K562 (cell line): ENCODE measurements around the gene EWSR1. TPM values are rescaled to one million over a fixed set of nuclear protein-coding genes. Genes with fewer than 3 reads are reported as not detected.

Experiments
- ATAC-seq: fragments of 200-7000 bp; cut with Tn5 transposase; 3 replicates; pipeline ENCODE4 v1.9.1; 2020; ENCODE audit warnings: moderate library complexity
- BruUV-seq: library from RNA; stranded (reverse); fragments of 400-500 nt; replicated peaks from 2 replicates; lab custom pipeline; 2021; lab: Mats Ljungman, UMichigan
- CTCF ChIA-PET: fragments of 300-600 bp; formaldehyde crosslinking; extraction: SDS; loops from one replicate; lab custom pipeline; 2021; ENCODE audit warnings: low intra/inter-chr PET ratio; lab: Yijun Ruan, JAX
- POLR2A ChIA-PET: fragments of 300-600, 350-650 bp; sonication (Branson Sonifier 250); formaldehyde crosslinking; extraction: SDS; loops from one replicate; lab custom pipeline; 2021; ENCODE audit warnings: antibody characterized with exemption, inconsistent platforms; lab: Yijun Ruan, JAX
- DNase-seq, 4 experiments: peaks; one replicate each; pipeline versions ENCODE4 v3.0.0 to v3.0.0-alpha.2; 2011 to 2018; ENCODE audit warnings: low spot score in 3 of 4, mixed read lengths in 3 of 4; ENCODE audit errors: extremely low read depth in 1 of 4
- FAIRE-seq: peaks from 2 replicates; lab custom pipeline; 2011; peaks lifted over from hg19 to GRCh38; lab: Jason Lieb, UNC
- H2AFZ ChIP-seq: 2 replicates; pipeline ENCODE4 v1.6.0; 2011; ENCODE audit warnings: low read depth, low read length, control low read depth, inconsistent platforms
- H3K27ac ChIP-seq: fragments of 200-600 bp; 3 replicates; pipeline ENCODE4 v1.8.0; 2011; ENCODE audit warnings: low read depth, mild to moderate bottlenecking, control low read depth, inconsistent platforms, low read length, moderate library complexity, mixed read lengths; ENCODE audit errors: extremely low read depth
- H3K27me3 ChIP-seq, 2 experiments: fragments of 300-600 bp in 1 of 2; 2 replicates in 1 of 2; 3 replicates in 1 of 2; pipeline versions ENCODE4 v1.6.0 to v1.8.0; 2011; ENCODE audit warnings: inconsistent platforms in 2 of 2, low read length in 2 of 2, mild to moderate bottlenecking in 1 of 2, mixed read lengths in 1 of 2, moderate library complexity in 1 of 2; ENCODE audit not compliant: control insufficient read depth in 2 of 2, insufficient read depth in 2 of 2
- H3K36me3 ChIP-seq: fragments of 300-600 bp; 3 replicates; pipeline ENCODE4 v1.8.0; 2011; ENCODE audit warnings: mild to moderate bottlenecking, low read length, inconsistent platforms; ENCODE audit not compliant: control insufficient read depth, insufficient read depth
- H3K4me1 ChIP-seq, 2 experiments: fragments of 200-600 bp in 1 of 2; replicated peaks in 1 of 2; 2 replicates in 1 of 2; 3 replicates in 1 of 2; pipeline versions ENCODE4 v1.5.1 to v1.8.0; 2011; ENCODE audit warnings: inconsistent platforms in 2 of 2, low read length in 2 of 2, mild to moderate bottlenecking in 1 of 2, mixed read lengths in 1 of 2, moderate library complexity in 1 of 2; ENCODE audit not compliant: control insufficient read depth in 2 of 2, insufficient read depth in 2 of 2
- H3K4me2 ChIP-seq: 2 replicates; pipeline ENCODE4 v1.6.1; 2011; ENCODE audit warnings: low read length, control low read depth, inconsistent platforms, mixed read lengths; ENCODE audit not compliant: insufficient read depth
- H3K4me3 ChIP-seq: fragments of 200-600 bp; sonication (generic), shearing (Covaris generic); 2 replicates; pipeline ENCODE4 v1.5.1; 2016; ENCODE audit warnings: control low read depth, inconsistent platforms
- H3K79me2 ChIP-seq: fragments of 200-600 bp; 3 replicates; pipeline ENCODE4 v1.8.0; 2011; ENCODE audit warnings: low read length, inconsistent platforms; ENCODE audit not compliant: control insufficient read depth, insufficient read depth
- H3K9ac ChIP-seq, 2 experiments: 2 replicates each; pipeline versions ENCODE4 v1.6.0 to v1.6.1; 2011; ENCODE audit warnings: low read depth in 2 of 2, low read length in 2 of 2, control low read depth in 1 of 2, inconsistent platforms in 1 of 2, mild to moderate bottlenecking in 1 of 2, mixed read lengths in 1 of 2; ENCODE audit not compliant: insufficient read depth in 1 of 2
- H3K9me1 ChIP-seq: one replicate; pipeline ENCODE4 v1.6.0; 2011; ENCODE audit warnings: inconsistent platforms, mild to moderate bottlenecking, low read length, moderate library complexity; ENCODE audit not compliant: control insufficient read depth, insufficient read depth
- H3K9me3 ChIP-seq: replicated peaks from 2 replicates; pipeline ENCODE4 v1.5.1; 2011; ENCODE audit warnings: low read depth, low read length, inconsistent platforms; ENCODE audit not compliant: control insufficient read depth, insufficient read depth
- H4K20me1 ChIP-seq: replicated peaks from 2 replicates; pipeline ENCODE4 v1.6.1; 2011; ENCODE audit warnings: low read length, inconsistent platforms, mixed read lengths; ENCODE audit not compliant: control insufficient read depth, insufficient read depth
- CBFA2T2 ChIP-seq: fragments of 450-650 bp; conservative IDR thresholded peaks from 2 replicates; pipeline ENCODE4 v1.6.1; 2017; ENCODE audit warnings: mild to moderate bottlenecking
- LEF1 ChIP-seq: fragments of 450-650 bp; IDR thresholded peaks from 2 replicates; pipeline ENCODE4 v1.6.1; 2016; ENCODE audit warnings: mild to moderate bottlenecking
- MTA2 ChIP-seq: fragments of 450-650 bp; IDR thresholded peaks from 2 replicates; pipeline ENCODE4 v1.6.1; 2016; ENCODE audit warnings: low read depth
- SAFB2 ChIP-seq: fragments of 200-400 bp; formaldehyde crosslinking; IDR thresholded peaks from 2 replicates; pipeline ENCODE4 v1.6.1; 2018; ENCODE audit warnings: borderline replicate concordance, low read length, low read depth, moderate library complexity; ENCODE audit not compliant: severe bottlenecking
- ZFP1 ChIP-seq: fragments of 450-650 bp; formaldehyde crosslinking; IDR thresholded peaks from 2 replicates; pipeline ENCODE4 v1.4.0; 2020; ENCODE audit warnings: mild to moderate bottlenecking, mixed read lengths
- ZNF696 ChIP-seq: fragments of 250-450 bp; sonication (Bioruptor Pico); conservative IDR thresholded peaks from 2 replicates; pipeline ENCODE4 v1.4.0; 2020; ENCODE audit warnings: mild to moderate bottlenecking, moderate library complexity
- WGBS: fragments of 100-300 bp; shearing (Covaris generic); methylation state at CpG from one replicate; pipeline ENCODE4 v1.1.6; 2016; ENCODE audit warnings: low coverage, mixed read lengths; ENCODE audit not compliant: insufficient coverage; ENCODE audit errors: missing lambda C conversion rate; 5-methylcytosine and 5-hydroxymethylcytosine counted together
- in situ Hi-C: fragments of 300-500 bp; cut with MboI; formaldehyde crosslinking; loops from 4 replicates; pipeline ENCODE4 v1.15.0; 2018; ENCODE audit warnings: inconsistent platforms, mixed read lengths
- intact Hi-C: fragments of 100-400 bp; cut with micrococcal nuclease; formaldehyde crosslinking; loops from 2 replicates; pipeline ENCODE4 v1.14.2; 2022
- polyA plus RNA-seq, 8 experiments: library from polyadenylated mRNA; depleted of rRNA in 4 of 8; stranded (reverse) in 5 of 8; unstranded in 3 of 8; fragments of >200 nt; fragmentation: Nextera tagmentation in 2 of 8; fragmentation: Illumina TruSeq in 1 of 8; extraction: Ambion mirVana in 2 of 8; extraction: Trizol in 1 of 8; gene quantifications; 2 replicates each; pipeline versions ENCODE4 v1.2.1 to v1.2.3, GENCODE V29; 2011 to 2014; ENCODE audit warnings: inconsistent platforms in 1 of 8, missing spikeins in 1 of 8
- total RNA-seq, 7 experiments: library from RNA; depleted of rRNA in 6 of 7; stranded (reverse); fragments of >200 nt in 6 of 7; fragmentation: Illumina TruSeq in 2 of 7; extraction: Trizol in 2 of 7; gene quantifications; 2 replicates each; pipeline versions ENCODE4 v1.2.1 to v1.2.3, GENCODE V29; 2011 to 2021; ENCODE audit warnings: low replicate concordance in 1 of 7
- TF ChIP-seq, protein P1 (sequence below): fragments of 250-450 bp; sonication (Bioruptor Pico); IDR thresholded peaks from 2 replicates; pipeline ENCODE4 v1.8.0; 2021; ENCODE audit warnings: moderate library complexity, mild to moderate bottlenecking, inconsistent platforms

Gene EWSR1
- total and polyA plus RNA-seq, 9 of the 15 experiments (the other 6 are each of a cell fraction or from before 2014, with no cell fraction given), result 83.3 to 450 (median 239) TPM

DNA sequence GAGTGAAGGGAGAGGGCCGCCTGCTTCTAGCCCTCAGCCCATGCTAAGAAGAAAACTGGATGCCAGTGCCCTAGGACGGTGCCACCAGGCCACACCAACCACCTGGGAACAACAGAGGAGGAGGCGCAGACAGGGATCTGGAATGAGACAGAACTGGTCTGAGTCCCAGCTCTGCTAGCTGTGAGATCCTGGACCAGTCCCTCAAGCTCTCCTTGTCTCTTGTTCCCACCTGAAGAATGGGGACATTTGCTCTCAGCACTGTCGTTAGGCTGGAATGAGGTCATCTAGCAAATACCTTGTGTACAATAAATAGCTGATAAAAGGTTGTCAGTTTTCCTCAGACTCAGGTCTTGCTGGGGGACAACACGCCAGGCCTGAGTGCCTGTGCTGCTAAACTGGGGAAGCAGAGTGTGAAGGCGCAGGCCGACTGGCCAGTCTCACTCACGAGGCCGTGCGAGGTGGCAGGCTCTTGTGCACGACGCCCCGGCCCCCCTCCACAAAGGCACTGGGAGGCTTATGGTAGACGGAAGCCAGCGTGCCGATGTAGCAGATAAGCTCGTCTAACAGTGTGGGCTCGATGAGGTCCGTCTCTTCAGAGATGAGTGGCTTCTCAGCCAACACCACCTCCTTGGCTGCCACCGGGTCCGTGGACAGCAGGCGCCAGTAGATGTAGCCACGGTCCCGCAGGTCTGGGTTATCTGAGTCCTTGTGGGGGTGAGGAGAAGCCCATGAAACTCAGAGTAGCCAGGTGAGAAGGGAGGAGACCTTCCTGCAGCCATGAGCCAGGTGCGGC, 73.2 kb downstream of the EWSR1 start (continued):
- TF ChIP-seq MTA2, result no peak
- TF ChIP-seq, all 486 proteins: peak for 0

GRCh38 chr22:29341849-29342127, 73.7 kb downstream of the EWSR1 start:
- H3K36me3 ChIP-seq, result peaks cover 80% of the 10 kb centered on the region; the same call in 2 of the 3 replicates

More at GRCh38 chr22:29341849-29342127, 73.7 kb downstream of the EWSR1 start:
- DNase-seq (no peak), ATAC-seq (no peak), FAIRE-seq (no peak)
- TF ChIP-seq SAFB2, result no peak
- TF ChIP-seq ZFP1, result no peak
- TF ChIP-seq CBFA2T2, result no peak
- no peak for TF ChIP-seq LEF1
- no peak for TF ChIP-seq ZNF696
- TF ChIP-seq, protein P1, sequence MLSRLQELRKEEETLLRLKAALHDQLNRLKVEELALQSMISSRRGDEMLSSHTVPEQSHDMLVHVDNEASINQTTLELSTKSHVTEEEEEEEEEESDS (CRISPR knock-in tag), result no peak
- H3K4me1 ChIP-seq, result peaks cover 0 to 10% of the 10 kb centered on the region in 2 experiments; a peak in 3 of 5 replicates
- no peak overlapping the region for H3K4me3 ChIP-seq
- ChIA-PET CTCF (no interaction called here), POLR2A (no interaction called here)
- WGBS, result 100% methylated on average over 1 of the region's 2 CpGs
- no peaks in the 10 kb centered on the region for H4K20me1 ChIP-seq
- no peaks in the 10 kb centered on the region for H3K79me2 ChIP-seq
- no peak overlapping the region for H2AFZ ChIP-seq
- in situ Hi-C loops (no loop called here), intact Hi-C loops (no loop called here)
- no TSS peak for BruUV-seq
- H3K9ac ChIP-seq, result no peak overlapping the region
- H3K27ac ChIP-seq, result no peak overlapping the region
- no peaks in the 10 kb centered on the region for H3K9me3 ChIP-seq
- H3K4me2 ChIP-seq, result no peak overlapping the region
- H3K9me1 ChIP-seq, result no peaks in the 10 kb centered on the region
- no peaks in the 10 kb centered on the region for H3K27me3 ChIP-seq
